Stimulated activated CD4-positive, alpha-beta T cell treated with anti-CD3 and anti-CD28 coated beads, Interleukin-12 subunit alpha, Interleukin-12 subunit beta, amount 100 ng/mL, for 24 hours (primary cell): Measurements from ENCODE around the gene IGF2R.
"Not testable (repeated sequence)": the region's sequence is repeated elsewhere in the genome, so short reads cannot be mapped to it uniquely, and the experiment has no call there.

Experiments
- DNase-seq, 2 experiments: peaks; one replicate each; pipeline ENCODE4 v3.0.0-alpha.2; 2020; ENCODE audit warnings: low read depth in 2 of 2

IGF2R gene

GRCh38 chr6:160138839-160139419 lies 170.0 kb downstream of the IGF2R start:
- DNase-seq: no peak

DNA sequence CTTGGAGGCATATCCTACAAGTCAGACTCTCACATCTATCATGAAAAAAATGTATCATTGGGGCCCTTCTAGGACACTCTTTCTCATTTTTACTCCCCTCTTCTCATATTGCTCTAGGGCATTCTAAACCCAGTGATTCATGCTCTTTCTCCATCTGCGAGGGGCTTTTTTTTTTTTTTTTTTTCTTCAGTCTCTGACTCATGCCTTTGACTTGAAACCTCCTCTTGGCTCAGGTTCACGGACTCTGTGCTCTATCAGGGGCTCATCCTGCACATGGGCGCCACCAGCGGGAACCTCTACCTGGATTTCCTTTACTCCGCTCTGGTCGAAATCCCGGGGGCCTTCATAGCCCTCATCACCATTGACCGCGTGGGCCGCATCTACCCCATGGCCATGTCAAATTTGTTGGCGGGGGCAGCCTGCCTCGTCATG lies 170.6 kb downstream of the IGF2R start:
- DNase-seq: no peak

- DNase-seq: not testable (repeated sequence)
Measured at GRCh38 chr6:160140493-160140892, 171.6 kb downstream of the IGF2R start.

DNA sequence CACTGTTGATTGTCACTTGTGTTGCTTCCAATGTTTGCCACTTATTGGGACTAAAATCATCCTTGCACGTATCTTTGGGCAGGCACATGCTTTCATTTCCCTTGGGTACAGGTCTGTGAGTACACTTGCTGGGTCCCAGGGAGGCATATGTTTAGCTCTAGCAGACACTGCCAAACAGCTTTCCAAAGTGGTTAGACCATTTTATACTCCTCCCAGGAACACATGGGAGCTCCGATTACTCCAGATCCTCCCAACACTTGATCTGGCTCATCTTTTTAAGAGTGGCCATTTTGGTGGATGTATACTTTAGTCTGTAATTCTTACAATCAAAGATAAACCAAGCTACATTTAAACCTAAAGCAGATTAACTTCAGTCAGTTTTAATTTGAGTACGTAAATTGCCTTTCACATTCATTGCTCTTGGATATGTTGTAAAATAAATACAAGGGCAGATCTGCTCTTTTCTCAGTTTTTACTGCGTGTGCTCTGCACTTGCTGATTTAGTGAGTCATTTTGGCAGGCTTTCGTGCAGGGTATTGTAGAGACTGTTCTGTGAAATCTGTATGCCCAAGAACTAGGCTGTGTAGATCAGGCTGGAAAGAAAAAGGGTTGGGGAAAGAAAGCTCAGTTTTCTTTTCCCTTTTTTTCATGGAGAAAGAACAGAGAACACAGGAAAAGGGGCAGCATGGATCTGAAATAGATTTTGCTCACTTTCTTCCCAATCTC lies 172.3 kb downstream of the IGF2R start:
- DNase-seq: no peak

DNA sequence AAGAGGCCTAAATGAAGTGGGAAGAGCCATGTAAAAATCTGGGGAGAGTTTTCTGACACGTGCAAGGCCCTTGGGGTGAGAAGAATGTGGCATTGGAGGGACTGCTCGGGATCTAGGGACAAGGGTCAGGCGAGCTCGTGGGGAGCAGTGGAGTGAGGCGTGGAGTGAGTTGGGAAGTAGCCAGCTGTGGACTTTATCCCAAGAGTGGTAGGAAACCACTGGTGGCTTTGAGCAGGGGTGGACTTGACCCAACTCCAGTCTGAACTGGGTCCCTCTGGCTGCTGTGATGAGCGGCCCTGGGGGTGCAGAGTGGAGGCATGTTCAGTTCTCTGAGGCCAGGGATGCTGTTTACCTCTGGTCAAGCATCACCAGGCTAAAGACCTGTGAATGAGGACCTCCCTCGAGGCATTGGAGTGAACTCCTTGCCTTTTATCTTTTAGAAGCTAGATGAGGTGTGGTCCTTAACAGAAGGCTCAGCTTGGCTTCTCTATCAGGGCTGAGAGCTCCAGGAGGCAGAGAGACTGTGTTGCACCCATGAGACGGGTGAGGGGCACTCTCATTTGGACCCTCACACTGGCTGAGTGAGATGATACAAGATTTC lies 173.3 kb downstream of the IGF2R start:
- DNase-seq: no peak

DNA sequence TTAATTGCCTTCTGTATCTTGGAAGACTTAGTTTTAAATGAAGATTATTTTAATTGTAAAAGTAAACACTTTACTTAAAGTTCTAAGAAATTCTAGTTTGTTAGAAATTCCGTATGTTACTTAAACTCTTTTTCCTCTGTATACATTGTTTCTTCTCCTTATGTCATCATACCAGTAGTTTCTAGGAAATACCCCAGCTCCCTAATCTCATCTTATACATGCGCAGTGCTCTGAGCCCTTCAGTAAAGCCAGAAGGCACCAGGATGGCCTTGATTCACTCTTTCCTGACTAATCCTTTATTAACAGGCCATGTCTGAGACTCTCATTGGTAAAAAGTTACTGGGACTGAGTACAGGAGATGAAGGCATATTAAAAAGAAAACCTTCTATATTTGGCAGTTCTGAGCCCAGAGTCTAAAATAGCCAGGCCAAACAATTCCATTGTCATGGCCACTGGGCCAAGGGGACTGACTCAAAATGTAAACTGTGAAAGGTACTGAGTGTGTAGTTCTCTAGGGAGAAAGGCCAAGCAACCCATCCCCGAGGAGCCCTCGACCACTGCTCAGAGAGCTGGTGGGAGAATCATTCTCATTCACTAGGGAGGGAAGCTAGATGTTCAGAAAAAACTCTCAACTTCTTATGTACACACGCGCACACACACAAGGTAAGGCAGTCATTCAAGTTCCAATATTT lies 177.7 kb downstream of the IGF2R start:
- DNase-seq: no peak

DNA sequence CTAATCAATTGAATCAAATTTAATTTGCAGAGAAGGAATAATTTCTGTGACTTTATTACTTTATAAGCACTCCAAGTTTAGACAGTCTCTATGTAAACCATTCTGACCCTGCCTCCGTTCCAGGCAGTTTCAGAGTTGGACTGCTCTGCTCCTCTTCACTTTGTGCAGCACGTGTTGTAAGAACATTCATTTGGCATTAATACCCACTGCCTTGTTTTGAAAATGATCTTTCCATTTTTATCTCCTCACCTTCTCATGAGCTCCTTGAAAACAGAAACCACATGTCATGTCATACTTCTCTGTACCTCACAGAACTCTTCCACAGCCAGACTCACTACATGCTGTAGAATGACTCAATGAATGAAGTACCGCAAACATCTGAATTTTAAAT lies 178.3 kb downstream of the IGF2R start:
- DNase-seq: no peak

DNA sequence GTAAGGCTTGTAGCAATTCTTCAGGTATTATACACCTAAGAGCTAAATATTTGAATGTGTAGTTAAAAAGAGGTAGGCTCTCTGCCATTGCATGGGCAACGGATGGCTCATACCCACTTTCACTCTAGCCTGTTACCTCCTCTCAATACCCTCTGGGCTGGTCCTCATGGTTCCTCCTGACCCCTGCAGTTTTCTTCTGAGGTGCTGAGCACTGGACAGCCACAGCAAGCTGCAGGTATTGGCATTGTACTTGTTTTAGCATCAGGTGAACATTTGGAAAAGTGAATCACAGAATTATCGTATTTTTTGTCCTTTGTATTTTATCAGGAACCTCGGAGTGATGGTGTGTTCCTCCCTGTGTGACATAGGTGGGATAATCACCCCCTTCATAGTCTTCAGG lies 185.6 kb downstream of the IGF2R start:
- no peak for DNase-seq

- DNase-seq: no peak
Measured at GRCh38 chr6:160156842-160157241, 188.0 kb downstream of the IGF2R start.

- no peak for DNase-seq
Measured at GRCh38 chr6:160160450-160160849, 191.6 kb downstream of the IGF2R start.
